PC-9 (cell line): ENCODE measurements around the gene C9orf78.

ENCODE experiments used
- CTCF ChIP-seq: fragments of 200-600 bp; sonication (generic); conservative IDR thresholded peaks from 2 replicates; pipeline ENCODE4 v1.6.1; 2017; ENCODE audit warnings: mixed run types, antibody characterized with exemption, mild to moderate bottlenecking, moderate library complexity
- EZH2 ChIP-seq: fragments of 200-600 bp; sonication (generic); IDR thresholded peaks from 2 replicates; pipeline ENCODE4 v1.8.0; 2017; ENCODE audit warnings: antibody characterized with exemption, low read depth

DNA sequence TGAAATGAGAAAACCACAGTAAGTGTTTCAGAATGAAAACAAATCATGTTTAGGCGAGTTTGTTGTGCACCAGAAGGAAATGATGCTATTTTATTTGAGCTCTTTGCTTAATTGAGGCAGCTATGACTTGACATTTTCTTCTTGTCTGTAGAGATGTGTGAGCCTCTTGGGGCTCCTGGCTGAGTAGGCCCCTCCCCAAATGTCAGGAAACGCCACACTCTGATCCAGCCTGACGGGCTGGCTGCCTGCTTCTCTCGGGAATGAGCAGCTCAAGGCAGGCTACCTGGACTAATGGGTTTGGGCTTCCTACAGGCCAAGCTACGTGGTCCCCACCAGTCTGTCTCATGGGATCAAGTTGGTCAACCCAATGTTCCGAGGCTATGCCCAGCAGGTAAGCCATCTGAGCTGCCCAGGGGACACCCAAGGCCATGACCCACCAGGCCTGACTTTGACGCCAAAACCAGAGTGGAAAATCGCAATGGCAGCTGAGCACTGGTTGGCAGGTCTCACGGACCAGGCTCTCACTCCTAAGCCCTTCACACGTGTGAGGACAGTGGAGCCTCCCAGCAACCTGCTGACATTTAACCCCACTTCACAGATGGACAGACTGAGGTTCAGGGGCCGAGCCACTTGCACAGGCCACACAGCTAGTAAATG lies 30.0 kb upstream of the C9orf78 start:
- no peak for TF ChIP-seq EZH2
- TF ChIP-seq CTCF: no peak
